8988T (cell line): Measurements from ENCODE around the gene THRB.

ENCODE experiments used
- DNase-seq: peaks from one replicate; pipeline ENCODE4 v3.0.0; 2011

THRB gene

GRCh38 chr3:24299806-24300626, 194.6 kb downstream of the THRB start:
- no peak for DNase-seq

GRCh38 chr3:24299246-24299805, 195.3 kb downstream of the THRB start:
- DNase-seq = no peak

- DNase-seq = no peak
Observed at GRCh38 chr3:24296441-24297205, 198.0 kb downstream of the THRB start.

- DNase-seq = no peak
Observed at GRCh38 chr3:24294150-24294549, 200.5 kb downstream of the THRB start.

- DNase-seq = no peak
Observed at GRCh38 chr3:24291646-24292045, 203.0 kb downstream of the THRB start.

GRCh38 chr3:24290596-24290995, 204.1 kb downstream of the THRB start:
- DNase-seq = no peak

GRCh38 chr3:24288496-24289236, 206.0 kb downstream of the THRB start:
- DNase-seq = no peak

GRCh38 chr3:24287755-24288450, 206.7 kb downstream of the THRB start:
- no peak for DNase-seq

GRCh38 chr3:24286405-24286804, 208.2 kb downstream of the THRB start:
- DNase-seq = no peak

- no peak for DNase-seq
Observed at GRCh38 chr3:24278543-24278942, 216.1 kb downstream of the THRB start.

GRCh38 chr3:24273491-24273890, 221.2 kb downstream of the THRB start:
- DNase-seq = no peak

- no peak for DNase-seq
Observed at GRCh38 chr3:24272875-24273274, 221.8 kb downstream of the THRB start.

- no peak for DNase-seq
Observed at GRCh38 chr3:24272408-24272807, 222.2 kb downstream of the THRB start.

GRCh38 chr3:24271228-24271627, 223.4 kb downstream of the THRB start:
- no peak for DNase-seq

GRCh38 chr3:24270744-24271143, 223.9 kb downstream of the THRB start:
- no peak for DNase-seq

GRCh38 chr3:24270204-24270691, 224.4 kb downstream of the THRB start:
- no peak for DNase-seq

- peak; percentile 33 for DNase-seq
Observed at GRCh38 chr3:24264748-24265158, 229.9 kb downstream of the THRB start.

GRCh38 chr3:24264011-24264410, 230.6 kb downstream of the THRB start:
- no peak for DNase-seq

GRCh38 chr3:24263069-24263668, 231.5 kb downstream of the THRB start:
- no peak for DNase-seq

GRCh38 chr3:24261521-24261920, 233.1 kb downstream of the THRB start:
- DNase-seq = no peak

- DNase-seq = no peak
Observed at GRCh38 chr3:24259901-24260512, 234.6 kb downstream of the THRB start.
